CD14-positive monocyte (primary cell): Measurements from ENCODE around the gene MCRIP1. TPM values are rescaled to one million over a fixed set of nuclear protein-coding genes. Genes with fewer than 3 reads are reported as not detected.

Experiments
- DNase-seq, 3 donors: peaks; one replicate each; pipeline ENCODE4 v3.0.0-alpha.2; 2011 to 2022
- H2AFZ ChIP-seq: 2 replicates; pipeline ENCODE4 v1.6.0; 2012; ENCODE audit warnings: mild to moderate bottlenecking, low read depth, low read length, inconsistent platforms; ENCODE audit not compliant: insufficient read depth, poor library complexity, severe bottlenecking
- H3K27ac ChIP-seq, 2 donors: 1 replicate in 1 of 2; 2 replicates in 1 of 2; pipeline ENCODE4 v1.5.1; 2012 to 2013; ENCODE audit warnings: low read length in 2 of 2, control low read depth in 1 of 2, inconsistent platforms in 1 of 2, low read depth in 1 of 2, mild to moderate bottlenecking in 1 of 2
- H3K27me3 ChIP-seq, 2 donors: one replicate each; pipeline versions ENCODE4 v1.6.0 to v1.6.1; 2011 to 2013; ENCODE audit warnings: low read length in 2 of 2; ENCODE audit not compliant: control insufficient read depth in 2 of 2, insufficient read depth in 2 of 2
- H3K36me3 ChIP-seq, 2 donors: replicated peaks in 1 of 2; 1 replicate in 1 of 2; 2 replicates in 1 of 2; pipeline versions ENCODE4 v1.5.1 to v1.6.1; 2012 to 2013; ENCODE audit warnings: low read length in 2 of 2, control low read depth in 1 of 2, inconsistent platforms in 1 of 2, mild to moderate bottlenecking in 1 of 2; ENCODE audit not compliant: insufficient read depth in 2 of 2, control insufficient read depth in 1 of 2
- H3K4me1 ChIP-seq, 2 donors: 1 replicate in 1 of 2; 2 replicates in 1 of 2; pipeline versions ENCODE4 v1.5.1 to v1.6.1; 2012 to 2013; ENCODE audit warnings: low read length in 2 of 2, control low read depth in 1 of 2, inconsistent platforms in 1 of 2, mild to moderate bottlenecking in 1 of 2, moderate library complexity in 1 of 2; ENCODE audit not compliant: insufficient read depth in 2 of 2, control insufficient read depth in 1 of 2
- H3K4me2 ChIP-seq: replicated peaks from 2 replicates; pipeline ENCODE3; 2012; ENCODE audit warnings: low read length, moderate library complexity, mild to moderate bottlenecking; ENCODE audit not compliant: poor library complexity, severe bottlenecking; ENCODE audit errors: extremely low read depth
- H3K4me3 ChIP-seq, 3 experiments: fragments of 200-600 bp in 1 of 3; sonication (generic) in 1 of 3; replicated peaks in 1 of 3; 1 replicate in 2 of 3; 2 replicates in 1 of 3; pipeline ENCODE4 v1.5.1; 2011 to 2013; ENCODE audit warnings: low read length in 3 of 3, mild to moderate bottlenecking in 3 of 3, control low read depth in 2 of 3, low read depth in 2 of 3, inconsistent platforms in 1 of 3, moderate library complexity in 1 of 3
- H3K79me2 ChIP-seq: 2 replicates; pipeline ENCODE4 v1.6.0; 2012; ENCODE audit warnings: mild to moderate bottlenecking, control low read depth, inconsistent platforms, low read length, moderate library complexity; ENCODE audit not compliant: insufficient read depth
- H3K9ac ChIP-seq: 2 replicates; pipeline ENCODE4 v1.6.0; 2017; ENCODE audit warnings: low read length, mild to moderate bottlenecking; ENCODE audit not compliant: insufficient read depth, poor library complexity, severe bottlenecking
- H3K9me3 ChIP-seq, 2 donors: replicated peaks in 1 of 2; 1 replicate in 1 of 2; 2 replicates in 1 of 2; pipeline versions ENCODE4 v1.5.1 to v1.6.1; 2012 to 2013; ENCODE audit warnings: low read length in 2 of 2, control low read depth in 1 of 2; ENCODE audit not compliant: control insufficient read depth in 1 of 2, insufficient read depth in 1 of 2
- H4K20me1 ChIP-seq: 2 replicates; pipeline ENCODE4 v1.6.0; 2012; ENCODE audit warnings: mild to moderate bottlenecking, low read length, control low read depth, moderate library complexity; ENCODE audit not compliant: insufficient read depth
- H3K27ac Mint-ChIP-seq, 7 donors: one replicate each; pipeline ENCODE4 v1.8.0; 2020; ENCODE audit warnings: mild to moderate bottlenecking in 7 of 7, mixed read lengths in 7 of 7, moderate library complexity in 6 of 7, inconsistent platforms in 2 of 7
- H3K27me3 Mint-ChIP-seq, 3 donors: one replicate each; pipeline ENCODE4 v1.8.0; 2021 to 2022; ENCODE audit warnings: low read depth in 3 of 3, mild to moderate bottlenecking in 3 of 3, mixed read lengths in 3 of 3, moderate library complexity in 3 of 3, inconsistent platforms in 1 of 3
- H3K36me3 Mint-ChIP-seq, 2 donors: one replicate each; pipeline ENCODE4 v1.8.0; 2020; ENCODE audit warnings: mixed read lengths in 2 of 2, inconsistent platforms in 1 of 2, mild to moderate bottlenecking in 1 of 2
- H3K4me1 Mint-ChIP-seq: one replicate; pipeline ENCODE4 v1.8.0; 2020; ENCODE audit warnings: mild to moderate bottlenecking, mixed read lengths
- H3K4me3 Mint-ChIP-seq, 2 donors: one replicate each; pipeline ENCODE4 v1.8.0; 2020; ENCODE audit warnings: mild to moderate bottlenecking in 2 of 2, mixed read lengths in 2 of 2, moderate library complexity in 1 of 2
- H3K9me3 Mint-ChIP-seq, 7 donors: one replicate each; pipeline ENCODE4 v1.8.0; 2020 to 2022; ENCODE audit warnings: mixed read lengths in 7 of 7, mild to moderate bottlenecking in 6 of 7, moderate library complexity in 6 of 7, inconsistent platforms in 2 of 7
- WGBS: methylation state at CpG from one replicate; pipeline ENCODE4 v1.1.5; 2013; ENCODE audit warnings: missing lambda C conversion rate; ENCODE audit not compliant: insufficient coverage; 5-methylcytosine and 5-hydroxymethylcytosine counted together
- intact Hi-C, 2 donors: fragments of 100-400 bp; cut with micrococcal nuclease; formaldehyde crosslinking; loops; one replicate each; pipeline versions ENCODE4 v1.15.0 to v1.15.1; 2023
- polyA plus RNA-seq, 3 donors: library from polyadenylated mRNA; depleted of rRNA in 1 of 3; unstranded in 2 of 3; stranded (reverse) in 1 of 3; fragments of 300-500 nt in 2 of 3; fragments of >200 nt in 1 of 3; fragmentation: Illumina TruSeq in 2 of 3; gene quantifications; 1 replicate in 2 of 3; 2 replicates in 1 of 3; pipeline ENCODE4 v1.2.3, GENCODE V29; 2012 to 2021
- TF ChIP-seq, protein P1 (sequence below): fragments of 200-600 bp; IDR thresholded peaks from one replicate; pipeline ENCODE4 v1.8.0; 2022; ENCODE audit warnings: antibody characterized with exemption, mild to moderate bottlenecking

MCRIP1 gene
- polyA plus RNA-seq, 3 donors: 48.4 to 63.0 (median 48.5) TPM

DNA sequence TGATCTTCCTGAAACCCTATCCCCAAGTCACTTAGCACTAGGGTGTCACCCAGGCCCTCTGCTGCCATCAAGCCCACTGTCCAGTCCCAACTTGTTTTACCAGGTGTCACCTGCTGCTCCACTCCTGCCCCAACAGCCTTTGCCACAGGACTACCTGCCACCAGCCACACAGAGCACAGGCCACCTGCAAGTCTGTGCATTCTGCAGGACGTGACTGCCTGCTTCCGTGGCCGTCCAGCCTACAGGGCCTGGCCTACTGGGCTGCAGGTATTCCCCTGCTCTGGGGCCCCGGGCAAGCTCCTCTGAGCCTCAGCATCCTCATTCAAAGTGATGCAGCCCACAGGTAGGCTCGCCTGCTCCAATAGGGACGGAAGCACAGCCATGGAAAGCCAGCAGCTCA is 3.2 kb downstream of the MCRIP1 start:
- 100% methylated on average over 6 of the region's 6 CpGs for WGBS

DNA sequence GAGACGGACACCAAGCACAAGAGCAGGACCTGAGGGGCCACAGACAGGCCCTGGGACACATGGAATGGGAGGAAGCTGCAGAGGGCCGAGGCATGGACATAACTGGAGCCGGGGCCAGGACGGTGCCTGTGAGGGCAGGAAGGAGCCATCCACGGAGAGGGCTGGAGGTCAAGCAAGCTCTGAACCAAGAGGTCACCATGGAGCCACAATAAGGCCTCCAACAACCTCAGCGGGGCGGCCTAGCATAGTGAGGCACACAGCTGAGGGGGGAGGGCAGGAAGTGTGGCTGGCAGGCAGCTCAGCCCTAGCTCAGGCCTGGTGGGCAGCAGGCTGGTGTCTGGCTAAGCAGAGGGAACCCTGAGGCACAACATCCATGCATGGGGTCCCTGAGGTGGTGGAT is 4.4 kb downstream of the MCRIP1 start:
- H3K9me3 ChIP-seq: no peaks in the 10 kb centered on the region
- Mint-ChIP-seq H3K36me3 (peaks cover 10 to 14% of the 10 kb centered on the region in 2 donors), H3K9me3 (peaks cover 0 to under 1% (median 0%) of the 10 kb centered on the region in 7 donors), H3K4me3 (no peak overlapping the region), H3K27ac (peak overlapping the region in 2 of 7 donors; percentile 15 to 70), H3K27me3 (peaks cover 0 to 1% (median 0%) of the 10 kb centered on the region in 3 donors), H3K4me1 (peaks cover 20% of the 10 kb centered on the region)
- H3K79me2 ChIP-seq: peaks cover 53% of the 10 kb centered on the region
- peak overlapping the region; percentile 9 for H3K9ac ChIP-seq
- DNase-seq: no peak
- H3K4me1 ChIP-seq: peaks cover 21 to 24% of the 10 kb centered on the region in 2 donors
- no peak overlapping the region for H2AFZ ChIP-seq
- no peak overlapping the region for H3K27ac ChIP-seq
- H3K36me3 ChIP-seq: peaks cover 3 to 4% of the 10 kb centered on the region in 2 donors
- H4K20me1 ChIP-seq: peaks cover 14% of the 10 kb centered on the region
- no peak overlapping the region for H3K4me3 ChIP-seq
- H3K4me2 ChIP-seq: no peak overlapping the region
- no peaks in the 10 kb centered on the region for H3K27me3 ChIP-seq
- TF ChIP-seq, protein P1, sequence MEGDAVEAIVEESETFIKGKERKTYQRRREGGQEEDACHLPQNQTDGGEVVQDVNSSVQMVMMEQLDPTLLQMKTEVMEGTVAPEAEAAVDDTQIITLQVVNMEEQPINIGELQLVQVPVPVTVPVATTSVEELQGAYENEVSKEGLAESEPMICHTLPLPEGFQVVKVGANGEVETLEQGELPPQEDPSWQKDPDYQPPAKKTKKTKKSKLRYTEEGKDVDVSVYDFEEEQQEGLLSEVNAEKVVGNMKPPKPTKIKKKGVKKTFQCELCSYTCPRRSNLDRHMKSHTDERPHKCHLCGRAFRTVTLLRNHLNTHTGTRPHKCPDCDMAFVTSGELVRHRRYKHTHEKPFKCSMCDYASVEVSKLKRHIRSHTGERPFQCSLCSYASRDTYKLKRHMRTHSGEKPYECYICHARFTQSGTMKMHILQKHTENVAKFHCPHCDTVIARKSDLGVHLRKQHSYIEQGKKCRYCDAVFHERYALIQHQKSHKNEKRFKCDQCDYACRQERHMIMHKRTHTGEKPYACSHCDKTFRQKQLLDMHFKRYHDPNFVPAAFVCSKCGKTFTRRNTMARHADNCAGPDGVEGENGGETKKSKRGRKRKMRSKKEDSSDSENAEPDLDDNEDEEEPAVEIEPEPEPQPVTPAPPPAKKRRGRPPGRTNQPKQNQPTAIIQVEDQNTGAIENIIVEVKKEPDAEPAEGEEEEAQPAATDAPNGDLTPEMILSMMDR: no peak
- intact Hi-C loops: no loop called here
- 80% methylated on average over 7 of the region's 7 CpGs for WGBS

More for the DNA sequence above, 3.2 kb downstream of the MCRIP1 start:
- Histone ChIP-seq H2AFZ (no peak overlapping the region), H4K20me1 (peaks cover 10% of the 10 kb centered on the region), H3K36me3 (no peaks in the 10 kb centered on the region), H3K27ac (no peak overlapping the region), H3K9me3 (no peaks in the 10 kb centered on the region), H3K4me2 (no peak overlapping the region), H3K9ac (no peak overlapping the region), H3K27me3 (no peaks in the 10 kb centered on the region), H3K79me2 (peaks cover 65% of the 10 kb centered on the region), H3K4me1 (peaks cover 31 to 36% of the 10 kb centered on the region in 2 donors), H3K4me3 (no peak overlapping the region)
- Mint-ChIP-seq H3K27me3 (peaks cover 0 to 1% (median 0%) of the 10 kb centered on the region in 3 donors), H3K27ac (peak overlapping the region in 1 of 7 donors; percentile 55), H3K4me1 (peaks cover 25% of the 10 kb centered on the region), H3K4me3 (no peak overlapping the region), H3K9me3 (peaks cover 0 to 2% (median 0%) of the 10 kb centered on the region in 7 donors), H3K36me3 (peaks cover 4 to 8% of the 10 kb centered on the region in 2 donors)
- DNase-seq: no peak
- intact Hi-C loops: loop anchor here in 1 of 2 donors (5.0 kb wide), 1 partner anchor 42 kb away; the partner anchor contains the start of gene ARHGDIA
- TF ChIP-seq, protein P1: no peak
